Lower lobe of right lung (tissue), 2 donors: ENCODE data around the gene SPATA21. TPM values are rescaled to one million over a fixed set of nuclear protein-coding genes. Genes with fewer than 3 reads are reported as not detected.
A peak's percentile ranks its signal among the peaks of the same experiment; 100 is the strongest.

ENCODE experiments used
- ATAC-seq, 2 donors: fragments of 200-7000 bp; cut with Tn5 transposase; one replicate each; pipeline ENCODE4 v1.9.1; 2020 to 2022; ENCODE audit warnings: mild to moderate bottlenecking in 2 of 2, moderate library complexity in 2 of 2
- DNase-seq: peaks from one replicate; pipeline ENCODE4 v3.0.0-alpha.2; 2020
- H3K27ac ChIP-seq: fragments of 200-600 bp; one replicate; pipeline ENCODE4 v1.8.0; 2022
- H3K27me3 ChIP-seq: fragments of 200-600 bp; one replicate; pipeline ENCODE4 v1.8.0; 2022; ENCODE audit warnings: low read depth
- H3K36me3 ChIP-seq: fragments of 200-600 bp; one replicate; pipeline ENCODE4 v1.8.0; 2022; ENCODE audit warnings: mild to moderate bottlenecking
- H3K4me1 ChIP-seq: fragments of 200-600 bp; one replicate; pipeline ENCODE4 v1.8.0; 2022
- H3K4me3 ChIP-seq: fragments of 200-600 bp; one replicate; pipeline ENCODE4 v1.8.0; 2022; ENCODE audit warnings: mild to moderate bottlenecking
- H3K9me3 ChIP-seq: fragments of 200-600 bp; one replicate; pipeline ENCODE4 v1.8.0; 2022
- CTCF ChIP-seq: fragments of 200-600 bp; IDR thresholded peaks from one replicate; pipeline ENCODE4 v1.8.0; 2022; ENCODE audit warnings: antibody characterized with exemption, mild to moderate bottlenecking
- intact Hi-C: fragments of 100-400 bp; cut with DNase I; formaldehyde crosslinking; loops from one replicate; pipeline ENCODE4 v1.11.0; 2022
- total RNA-seq: library from RNA; stranded (reverse); fragmentation: NEBNext Ultra II Directional; extraction: Animal tissue kit (Norgen Biotek cat#: 25700); gene quantifications from one replicate; pipeline ENCODE4 v1.2.1, GENCODE V29; 2021
- donor health status: DM: no; HTN: yes; CAD: no; lungs with severe emphysema.

The SPATA21 gene
- total RNA-seq, 1 donor from 2014 or later, result not detected

- no peaks in the 10 kb centered on the region for H3K9me3 ChIP-seq
- no peak overlapping the region for H3K4me3 ChIP-seq
- H3K27me3 ChIP-seq, result no peaks in the 10 kb centered on the region
- peaks cover under 1% of the 10 kb centered on the region for H3K36me3 ChIP-seq
- intact Hi-C loops, result no loop called here
- peaks cover 26% of the 10 kb centered on the region for H3K4me1 ChIP-seq
- ATAC-seq, result no peak
- no peak overlapping the region for H3K27ac ChIP-seq
- no peak for DNase-seq
- TF ChIP-seq CTCF, result no peak
These were observed 82.6 kb downstream of the SPATA21 start for GRCh38 chr1:16354619-16355018.

- Histone ChIP-seq H3K4me3 (peak overlapping the region; percentile 97), H3K36me3 (peaks cover 3% of the 10 kb centered on the region), H3K9me3 (no peaks in the 10 kb centered on the region), H3K27me3 (no peaks in the 10 kb centered on the region), H3K4me1 (peaks cover 33% of the 10 kb centered on the region), H3K27ac (peak overlapping the region; percentile 94)
- no peak for TF ChIP-seq CTCF
- intact Hi-C loops, result no loop called here
- peak in 1 of 2 donors; percentile 1 for ATAC-seq
- no peak for DNase-seq
These were observed 84.2 kb downstream of the SPATA21 start for GRCh38 chr1:16352842-16353535.

GRCh38 chr1:16351994-16352841 lies 85.0 kb downstream of the SPATA21 start, which contains the start of gene FBXO42:
FBXO42 (minus strand) TSS chr1:16352480; CDS start chr1:16315418, 37,062 bp downstream.
- Histone ChIP-seq H3K36me3 (peaks cover 3% of the 10 kb centered on the region), H3K4me1 (peaks cover 33% of the 10 kb centered on the region), H3K27me3 (no peaks in the 10 kb centered on the region), H3K4me3 (peak within 1 kb of the TSS; percentile 97), H3K9me3 (no peaks in the 10 kb centered on the region), H3K27ac (peak within 1 kb of the TSS; percentile 94)
- TF ChIP-seq CTCF, result peak; percentile 59
- ATAC-seq, result peak; percentile 99
- intact Hi-C loops, result no loop called here
- DNase-seq, result peak; percentile 93

GRCh38 chr1:16351456-16351993 lies 85.7 kb downstream of the SPATA21 start:
- H3K4me1 ChIP-seq, result peaks cover 33% of the 10 kb centered on the region
- ATAC-seq, result peak in 1 of 2 donors; percentile 30
- H3K36me3 ChIP-seq, result peaks cover 3% of the 10 kb centered on the region
- intact Hi-C loops, result no loop called here
- DNase-seq, result no peak
- no peaks in the 10 kb centered on the region for H3K9me3 ChIP-seq
- H3K4me3 ChIP-seq, result peak overlapping the region; percentile 97
- peak overlapping the region; percentile 94 for H3K27ac ChIP-seq
- no peak for TF ChIP-seq CTCF
- H3K27me3 ChIP-seq, result no peaks in the 10 kb centered on the region

GRCh38 chr1:16349847-16350406 lies 87.3 kb downstream of the SPATA21 start:
- ATAC-seq (no peak), DNase-seq (no peak)
- TF ChIP-seq CTCF, result no peak
- H3K4me1 ChIP-seq, result peaks cover 33% of the 10 kb centered on the region
- intact Hi-C loops, result no loop called here
- H3K36me3 ChIP-seq, result peaks cover 3% of the 10 kb centered on the region
- no peaks in the 10 kb centered on the region for H3K27me3 ChIP-seq
- H3K9me3 ChIP-seq, result no peaks in the 10 kb centered on the region
- no peak overlapping the region for H3K4me3 ChIP-seq
- no peak overlapping the region for H3K27ac ChIP-seq
